HG03354 (cell line): ENCODE results near the gene ANO2.

Source experiments
- ATAC-seq: cut with Tn5 transposase; IDR thresholded peaks from one replicate; pipeline ENCODE4 v1.9.1; 2021; ENCODE audit warnings: mild to moderate bottlenecking; ENCODE audit not compliant: unreplicated experiment, poor library complexity, severe bottlenecking

ANO2 gene

GRCh38 chr12:5965950-5966383, 20.9 kb upstream of the ANO2 start:
- ATAC-seq: peak; percentile 55

GRCh38 chr12:5964913-5965900, 20.1 kb upstream of the ANO2 start:
- no peak for ATAC-seq

GRCh38 chr12:5963515-5963914, 18.5 kb upstream of the ANO2 start:
- ATAC-seq: no peak

GRCh38 chr12:5960783-5961182, 15.7 kb upstream of the ANO2 start:
- no peak for ATAC-seq

- ATAC-seq: no peak
Measured at GRCh38 chr12:5956987-5957386, 11.9 kb upstream of the ANO2 start.

- no peak for ATAC-seq
Measured at GRCh38 chr12:5954661-5955060, 9.6 kb upstream of the ANO2 start.

GRCh38 chr12:5953835-5954586, 9.0 kb upstream of the ANO2 start:
- ATAC-seq: no peak

GRCh38 chr12:5952031-5952430, 7.0 kb upstream of the ANO2 start:
- ATAC-seq: no peak

- no peak for ATAC-seq
Measured at GRCh38 chr12:5948696-5949095, 3.6 kb upstream of the ANO2 start.

GRCh38 chr12:5947006-5947405, 1.9 kb upstream of the ANO2 start:
- ATAC-seq: no peak

GRCh38 chr12:5946388-5946787, 1.3 kb upstream of the ANO2 start:
- no peak for ATAC-seq

- no peak for ATAC-seq
Measured at GRCh38 chr12:5944688-5945070, 380 bp downstream of the ANO2 start.

- no peak for ATAC-seq
Measured at GRCh38 chr12:5944053-5944452, 1.0 kb downstream of the ANO2 start.

GRCh38 chr12:5941907-5942306, 3.2 kb downstream of the ANO2 start:
- ATAC-seq: no peak

GRCh38 chr12:5927732-5928516, 17.1 kb downstream of the ANO2 start:
- no peak for ATAC-seq

GRCh38 chr12:5925646-5926045, 19.4 kb downstream of the ANO2 start:
- ATAC-seq: no peak

GRCh38 chr12:5924342-5924741, 20.7 kb downstream of the ANO2 start:
- ATAC-seq: no peak

- ATAC-seq: no peak
Measured at GRCh38 chr12:5923751-5924150, 21.3 kb downstream of the ANO2 start.

- no peak for ATAC-seq
Measured at GRCh38 chr12:5923043-5923605, 21.9 kb downstream of the ANO2 start.
